Stimulated activated CD4-positive, alpha-beta T cell treated with anti-CD3 and anti-CD28 coated beads, Interleukin-12 subunit alpha, Interleukin-12 subunit beta, amount 100 ng/mL, for 4 hours (primary cell): ENCODE results near the gene HIPK2.

Experiments used
- DNase-seq: peaks from one replicate; pipeline ENCODE4 v3.0.0-alpha.2; 2020

HIPK2 gene

DNA sequence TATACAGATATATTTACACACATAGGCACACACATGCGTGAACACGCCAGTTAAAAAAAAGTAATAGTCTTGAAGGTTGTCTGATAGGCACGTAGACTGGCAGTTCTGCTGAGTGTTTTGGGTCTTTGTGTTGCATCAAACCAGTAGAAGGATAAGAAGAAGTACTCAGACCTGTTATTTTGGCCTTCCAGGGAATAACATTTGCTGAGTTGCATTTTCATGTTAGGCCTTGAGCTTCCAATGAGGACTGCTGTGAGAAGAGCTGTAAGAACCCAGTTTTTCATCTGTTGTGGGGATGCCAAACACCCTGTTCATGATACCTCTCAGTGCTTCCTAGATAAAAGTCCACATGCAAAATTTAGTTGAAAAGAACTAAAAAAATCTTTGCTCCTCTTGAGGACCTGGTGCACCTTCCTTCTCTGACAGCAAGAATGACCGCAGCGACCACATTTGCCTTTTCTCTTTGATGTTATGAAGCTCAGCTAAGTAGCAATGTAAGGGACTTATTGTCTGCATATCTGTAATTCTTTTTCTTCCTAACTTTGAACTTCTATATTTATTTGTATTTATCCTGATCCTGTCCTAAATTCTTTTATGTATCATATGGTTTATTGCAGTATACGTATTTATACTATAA, 27.2 kb downstream of the HIPK2 start:
- DNase-seq, result no peak

DNA sequence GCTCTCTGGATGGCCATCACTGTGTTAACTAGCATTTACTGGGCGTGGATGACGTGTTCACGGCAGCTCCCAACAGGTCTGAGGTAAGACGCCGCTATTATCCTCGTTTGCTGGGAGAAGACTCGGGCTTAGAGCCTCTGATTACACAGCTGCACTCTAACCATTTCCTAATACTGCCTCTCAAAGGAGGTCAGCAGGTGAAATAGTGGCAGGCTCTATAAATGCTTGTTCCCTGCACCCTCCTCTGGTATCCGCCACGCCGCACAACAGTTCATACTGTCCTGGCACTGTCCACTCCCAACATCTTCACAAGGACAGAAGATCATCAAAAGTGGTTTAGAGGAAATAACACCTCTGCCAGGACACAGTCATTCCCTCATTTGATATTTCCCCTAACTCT, 28.3 kb downstream of the HIPK2 start:
- no peak for DNase-seq

DNA sequence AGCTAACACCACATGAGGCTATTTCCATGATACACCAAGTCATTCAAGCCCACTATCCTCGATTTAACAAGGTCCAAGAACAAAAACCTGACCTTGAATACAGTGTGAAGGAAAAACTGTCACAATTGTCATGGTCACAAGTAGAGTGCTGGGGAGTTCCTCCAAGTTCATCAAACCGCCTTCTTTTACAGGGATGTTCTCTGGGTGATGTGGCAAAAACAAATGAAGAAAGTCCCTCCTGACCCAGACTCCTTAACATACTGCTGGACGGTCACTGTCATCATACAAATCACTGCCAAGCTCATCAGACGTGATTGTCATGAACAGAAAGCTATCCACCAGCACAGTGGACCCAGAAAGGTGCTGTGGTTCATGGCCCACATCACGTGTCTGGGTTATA, 28.9 kb downstream of the HIPK2 start:
- no peak for DNase-seq

DNA sequence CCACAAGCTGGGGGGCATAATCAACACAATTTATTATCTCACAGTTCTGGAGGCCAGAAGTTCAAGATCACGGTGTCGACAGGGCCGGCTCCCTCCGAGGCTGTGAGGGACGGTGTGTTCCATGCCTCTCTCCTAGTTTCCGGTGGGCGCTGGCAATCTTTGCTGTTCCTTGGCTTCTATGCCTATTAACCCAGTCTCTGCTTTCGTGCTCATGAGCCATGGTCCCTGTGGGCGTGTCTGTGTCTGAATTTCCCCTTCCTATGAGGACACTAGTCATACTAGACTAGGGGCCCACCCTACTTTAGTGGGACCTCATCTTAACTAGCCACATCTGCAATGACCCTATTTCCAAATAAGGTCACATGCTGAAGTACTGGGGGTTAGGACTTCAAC, 29.4 kb downstream of the HIPK2 start:
- no peak for DNase-seq

DNA sequence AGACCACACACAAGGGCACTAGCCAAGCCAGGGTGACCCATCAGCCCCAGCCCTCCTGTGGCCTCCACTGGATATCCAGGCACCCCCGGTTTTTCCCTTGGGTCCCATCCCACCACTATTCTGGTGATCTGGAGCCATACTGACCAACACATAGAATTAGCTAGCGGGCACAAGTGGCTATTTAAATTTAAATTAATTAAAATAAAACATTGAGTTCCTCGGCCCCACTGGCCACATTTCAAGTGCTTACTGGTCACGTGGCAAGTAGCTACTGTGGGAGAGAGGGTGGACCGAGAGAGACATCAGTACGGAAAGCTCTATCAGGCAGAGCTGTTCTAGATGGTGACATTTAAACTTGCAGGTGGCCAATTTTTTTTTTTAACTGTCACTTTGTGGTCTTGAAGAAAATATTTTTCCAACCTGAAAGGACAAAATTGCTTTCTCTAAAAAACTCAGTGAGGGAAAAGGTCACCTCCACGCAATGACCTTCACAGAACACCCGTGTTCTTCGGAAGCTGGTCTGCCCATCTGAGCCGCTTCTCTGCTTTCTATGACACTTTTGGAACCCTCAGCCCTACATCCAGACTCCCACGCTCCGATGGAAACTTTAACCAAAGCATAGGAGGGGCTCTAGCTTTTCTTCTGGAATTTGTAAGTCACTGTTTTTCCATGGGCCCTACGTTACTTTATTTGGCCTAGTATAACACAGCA, 30.0 kb downstream of the HIPK2 start:
- DNase-seq, result no peak

DNA sequence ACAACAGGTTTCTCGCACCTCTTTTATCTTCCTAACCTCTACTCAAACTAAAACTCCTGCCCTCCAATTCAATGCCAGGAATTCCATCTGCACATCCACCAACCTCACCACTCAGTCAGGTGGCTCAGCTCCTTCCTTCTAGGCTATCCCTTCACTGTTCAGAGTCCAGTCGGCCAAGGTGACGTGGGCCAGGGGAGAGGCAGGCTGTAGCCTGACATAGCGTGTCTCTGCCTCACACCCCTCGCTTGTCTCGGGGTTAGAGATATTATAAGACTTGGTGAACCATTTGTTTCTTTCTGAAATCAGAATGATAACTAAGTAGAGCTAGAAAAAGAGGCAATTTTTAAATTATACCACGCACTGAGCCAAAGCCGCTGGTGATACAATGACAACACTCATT, 31.1 kb downstream of the HIPK2 start:
- DNase-seq, result no peak

DNA sequence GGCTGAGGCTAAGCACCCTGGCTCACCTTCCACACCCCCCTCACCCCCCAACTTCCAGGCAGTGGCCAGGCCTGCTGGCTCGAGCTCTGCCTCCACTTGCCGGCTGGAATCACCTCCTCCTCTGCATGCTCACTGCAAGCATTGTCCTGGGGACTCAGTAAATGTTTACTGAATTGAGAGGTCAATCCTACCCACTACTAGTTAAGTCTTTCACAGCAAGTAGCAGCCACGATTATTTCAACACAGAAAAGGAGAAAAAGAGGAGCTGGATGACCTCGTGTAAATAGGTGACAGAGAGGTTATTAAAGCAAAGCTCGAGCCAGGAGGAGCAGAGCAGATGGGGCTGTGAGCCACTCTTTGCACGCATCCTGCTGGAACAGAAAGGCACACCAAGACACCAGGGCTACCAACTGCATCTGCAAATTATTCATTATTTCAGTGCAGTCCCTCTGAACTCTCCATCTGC, 32.1 kb downstream of the HIPK2 start:
- DNase-seq, result no peak

DNA sequence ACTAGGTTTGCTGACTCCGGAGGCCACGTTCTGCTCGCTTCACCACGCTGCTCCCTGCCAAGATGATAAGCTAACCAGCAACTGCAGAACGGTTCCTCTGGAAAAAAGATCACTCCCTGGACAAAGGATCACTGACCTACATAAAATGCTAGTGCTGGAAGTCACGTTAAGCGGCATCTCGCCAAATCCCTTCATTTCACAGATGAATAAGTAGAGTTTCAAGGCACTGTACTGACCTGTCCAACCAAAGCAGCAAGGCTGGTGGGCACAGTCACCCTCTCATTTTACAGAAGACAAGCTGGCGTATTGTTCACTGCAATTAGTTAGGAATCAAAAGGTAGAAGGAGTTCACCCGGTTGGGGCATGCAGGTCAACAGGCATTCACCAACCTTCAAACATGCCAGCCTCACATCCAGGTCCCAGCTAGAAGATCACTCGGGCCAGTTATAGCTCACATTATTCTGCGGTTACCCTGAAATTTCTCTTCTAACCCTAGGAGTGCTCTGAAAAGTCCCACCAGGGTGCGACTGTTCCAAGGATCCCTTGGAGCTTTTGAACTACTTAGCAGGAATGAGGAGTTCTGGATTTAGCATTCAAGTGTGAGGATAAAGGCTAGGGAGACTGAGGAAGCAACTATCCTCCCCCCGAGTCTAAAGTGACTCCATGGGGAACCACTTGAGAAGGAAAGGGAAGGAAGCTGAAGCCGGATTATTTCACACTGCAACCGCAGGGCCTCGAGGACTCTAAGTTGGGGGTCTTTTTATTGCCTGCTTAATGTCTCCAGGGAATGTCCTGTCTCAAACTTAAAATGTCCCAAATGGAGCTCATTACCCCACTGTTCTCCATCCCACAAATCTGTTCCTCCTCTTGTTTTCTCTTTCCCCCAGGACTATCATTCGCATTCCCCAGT, 32.8 kb downstream of the HIPK2 start:
- no peak for DNase-seq

DNA sequence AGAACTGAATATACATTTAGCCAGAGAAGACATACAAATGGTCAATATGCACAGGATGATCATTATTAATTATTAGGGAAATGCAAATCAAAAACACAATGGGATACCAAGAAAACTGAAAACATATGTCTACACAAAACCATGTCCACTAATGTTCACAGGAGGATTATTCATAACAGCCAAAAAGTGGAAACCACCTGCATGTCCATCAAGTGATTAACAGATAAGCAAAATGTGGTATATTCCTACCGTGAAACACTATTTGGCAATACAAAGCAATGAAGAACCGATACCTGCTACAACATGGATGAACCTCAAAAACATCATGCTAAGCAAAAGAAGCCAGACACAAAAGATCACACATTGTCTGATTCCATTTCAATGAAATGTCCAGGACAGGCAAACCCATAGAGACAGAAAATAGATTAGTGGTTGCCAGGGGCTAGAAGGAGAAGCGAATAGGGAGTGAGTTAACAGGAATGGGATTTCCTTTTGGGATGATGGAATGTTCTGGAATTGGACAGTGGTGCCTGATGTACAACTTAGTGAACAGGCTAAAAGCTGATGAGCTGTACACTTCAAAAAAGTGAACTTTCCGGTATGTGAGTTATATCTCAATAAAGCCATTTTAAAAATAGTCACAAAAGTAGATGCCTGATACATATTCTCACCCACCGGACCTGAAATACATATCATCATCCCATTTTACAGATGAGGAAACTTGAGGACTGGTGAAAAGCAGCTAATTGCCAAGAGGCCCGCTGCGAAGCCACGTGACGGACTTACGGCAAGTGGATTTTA, 33.6 kb downstream of the HIPK2 start:
- DNase-seq, result no peak

DNA sequence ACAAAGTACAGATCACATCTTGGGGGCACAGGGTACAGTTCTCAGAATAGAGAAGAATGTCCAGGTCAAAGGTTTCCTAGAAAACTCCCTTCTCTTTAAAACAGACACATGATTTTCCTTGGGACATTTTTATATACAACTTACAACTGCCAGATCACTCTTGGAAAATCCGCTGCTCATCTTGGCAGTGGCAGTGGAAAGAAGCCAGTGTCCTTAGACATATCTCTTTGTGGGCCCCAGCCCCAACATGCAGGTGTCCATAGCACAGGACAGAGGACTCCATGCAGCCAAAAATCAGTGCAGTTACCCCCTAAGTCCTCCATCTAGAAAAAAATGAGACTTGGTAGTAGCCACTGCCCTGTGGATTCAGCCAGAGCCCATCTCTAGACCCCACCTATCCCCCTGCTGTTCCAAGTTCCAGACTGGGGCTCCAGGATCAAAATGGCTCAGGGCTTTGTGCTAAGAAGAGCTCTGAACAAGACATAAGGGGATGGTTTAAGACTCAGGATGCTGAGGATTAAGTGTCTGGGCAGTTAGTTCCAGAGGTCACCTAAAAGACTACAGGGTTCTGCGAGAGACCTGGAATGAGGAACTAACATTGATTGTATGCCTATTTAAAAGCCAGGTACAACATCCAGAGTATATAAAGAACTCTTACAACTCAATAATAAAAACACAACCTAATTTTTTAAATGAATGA, 34.4 kb downstream of the HIPK2 start:
- no peak for DNase-seq

DNA sequence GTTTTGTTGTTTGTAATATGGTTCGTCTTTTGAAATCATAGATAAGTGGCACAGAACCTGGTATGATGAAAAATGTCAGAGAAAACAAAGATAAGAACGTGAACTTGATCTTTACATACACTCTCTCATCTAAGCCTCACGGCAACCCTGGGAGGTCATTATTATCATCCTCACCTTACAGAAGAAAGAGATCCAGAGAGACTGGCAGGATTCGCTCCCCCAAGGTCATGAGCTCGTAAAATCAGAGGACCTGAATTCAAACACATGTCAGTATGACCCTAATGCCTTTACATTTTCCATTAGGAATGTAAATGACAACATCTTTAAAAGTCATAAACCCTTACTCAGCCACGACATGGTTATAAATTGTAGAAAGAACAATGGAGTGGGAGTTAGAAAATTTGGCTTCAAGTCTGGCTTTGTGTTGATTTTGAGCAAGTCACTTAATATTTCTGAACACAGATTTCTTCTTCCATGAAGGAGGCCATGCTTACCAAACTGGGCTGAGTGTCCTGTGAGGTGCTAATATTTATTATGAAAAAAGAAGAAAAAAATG, 35.9 kb downstream of the HIPK2 start:
- DNase-seq, result no peak

DNA sequence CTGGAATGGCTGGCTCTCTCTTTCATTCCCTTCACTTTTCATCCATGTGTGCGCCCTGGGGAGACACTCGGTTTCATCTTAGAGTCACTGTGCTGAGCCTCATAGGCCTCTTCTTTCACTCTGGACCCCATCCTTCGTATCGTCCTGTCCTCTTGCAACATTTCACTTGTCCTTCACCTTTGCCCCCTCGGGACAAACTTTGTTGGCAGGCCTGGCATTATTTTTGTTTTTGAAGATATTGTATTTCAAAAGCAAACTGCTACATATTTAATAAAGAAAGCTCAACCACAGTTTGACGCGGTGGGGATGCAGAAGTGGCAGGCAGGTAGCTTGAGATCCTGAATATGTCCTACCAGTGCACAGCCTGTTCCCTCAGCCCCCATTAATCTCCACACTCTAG, 36.6 kb downstream of the HIPK2 start:
- DNase-seq, result no peak

DNA sequence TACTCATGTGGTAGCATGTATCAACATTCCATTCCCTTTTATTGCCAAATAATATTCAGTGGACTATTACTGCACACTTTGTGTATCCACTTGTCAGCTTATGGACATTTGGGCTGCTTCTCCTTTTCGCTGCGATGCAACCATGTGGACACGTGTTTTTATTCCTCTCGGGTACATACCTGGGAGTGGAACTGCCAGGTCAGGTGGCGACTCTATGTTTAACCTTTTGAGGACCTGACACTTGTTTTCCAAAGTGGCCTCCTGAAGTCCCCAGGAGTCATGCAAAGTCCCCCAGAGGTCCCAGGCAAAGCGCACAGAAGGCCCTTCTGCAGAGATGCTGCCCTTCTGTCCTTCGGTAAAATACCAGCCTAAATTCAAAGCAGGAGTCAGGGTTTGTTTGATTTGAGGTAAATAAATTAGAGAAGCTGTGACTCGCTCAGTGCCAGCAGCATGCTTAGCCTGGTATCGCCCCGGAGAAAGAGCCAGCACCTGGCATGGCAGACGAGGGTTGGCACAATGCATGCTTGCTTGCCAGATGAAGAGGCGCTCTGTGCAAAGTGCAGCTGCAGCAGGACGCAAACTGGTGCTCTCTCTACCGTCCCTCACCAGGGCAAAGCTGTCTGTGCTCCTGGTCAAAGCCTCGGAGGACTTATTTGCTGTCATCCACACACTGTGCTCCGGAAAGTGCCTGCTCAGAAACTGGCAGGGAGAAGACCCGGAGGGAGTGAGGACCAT, 37.8 kb downstream of the HIPK2 start:
- no peak for DNase-seq

DNA sequence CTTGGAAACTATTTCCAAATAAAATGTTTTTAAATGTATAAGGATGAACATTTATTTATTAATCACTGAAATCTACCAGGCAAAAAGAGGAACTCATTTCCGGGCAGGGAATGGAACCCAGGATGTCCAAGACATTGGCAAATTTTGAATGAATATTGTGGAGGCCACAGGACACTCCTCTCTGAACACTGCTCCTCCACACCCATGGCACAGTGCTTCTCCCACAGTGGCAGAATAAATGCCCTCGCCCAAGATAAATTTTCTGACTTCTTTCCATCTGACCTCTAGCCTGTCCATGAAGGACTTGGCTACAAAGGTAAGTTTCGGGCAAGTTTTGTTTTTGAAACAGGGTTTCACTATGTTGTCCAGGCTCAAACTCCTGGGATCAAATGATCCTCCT, 39.0 kb downstream of the HIPK2 start:
- DNase-seq, result no peak

DNA sequence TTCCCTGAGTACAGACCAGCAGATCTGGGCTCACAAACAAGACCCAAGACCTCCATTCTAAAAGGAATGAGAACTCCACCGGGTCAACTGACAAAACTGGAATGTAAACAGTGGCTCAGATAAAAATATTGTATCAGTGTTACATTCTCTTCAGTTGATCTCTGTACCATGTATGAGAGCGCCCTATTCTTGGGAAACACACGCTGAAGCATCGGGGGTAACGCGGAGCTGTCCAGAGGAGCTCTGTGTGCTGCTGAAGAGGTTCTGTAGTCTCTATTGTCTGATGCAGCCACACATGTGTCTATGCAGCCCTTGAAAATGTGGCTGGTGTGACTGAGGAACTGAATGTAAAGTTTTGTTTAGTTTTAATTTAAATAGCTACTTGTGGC, 39.7 kb downstream of the HIPK2 start:
- DNase-seq, result no peak

DNA sequence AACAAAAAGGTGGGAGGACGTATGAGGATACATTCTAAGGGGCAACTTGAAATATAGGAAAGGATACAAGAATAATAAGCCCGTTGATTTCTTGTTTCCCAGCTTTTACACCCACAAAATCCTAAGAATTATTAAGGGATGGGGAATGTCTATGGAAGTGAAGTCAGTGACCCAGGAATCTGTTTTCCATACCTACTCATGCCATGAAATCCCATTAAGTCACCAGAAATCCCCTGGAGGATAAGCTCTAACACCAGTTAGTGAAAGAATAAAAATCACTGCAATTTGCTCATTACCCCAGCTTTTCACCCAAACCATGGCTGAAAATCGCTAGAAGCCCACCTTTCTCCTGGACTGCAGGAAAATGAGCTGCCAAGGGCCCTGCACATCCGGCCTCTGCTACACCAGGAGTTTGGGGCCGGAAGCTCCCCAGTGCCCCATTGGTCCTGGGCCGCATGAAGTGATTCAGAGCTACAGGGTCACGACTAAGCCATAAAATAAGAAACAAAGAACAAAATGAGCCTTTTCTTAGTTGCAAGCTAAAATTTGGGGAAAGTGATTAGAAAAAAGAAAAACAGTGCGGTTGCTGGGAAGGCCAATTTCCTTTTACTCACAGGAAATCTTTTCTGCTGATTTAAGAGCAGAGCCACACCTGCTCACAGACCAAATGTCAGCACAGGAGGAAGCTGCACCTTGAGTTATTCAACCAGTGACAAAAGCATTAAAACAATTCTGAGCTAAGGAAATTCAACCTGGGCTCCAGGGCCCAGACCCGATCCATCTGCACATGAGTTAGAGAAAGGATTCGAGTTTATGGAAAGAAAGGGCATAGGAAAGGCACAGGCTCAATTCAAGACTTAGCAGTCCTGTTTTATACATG, 40.3 kb downstream of the HIPK2 start:
- DNase-seq, result no peak

DNA sequence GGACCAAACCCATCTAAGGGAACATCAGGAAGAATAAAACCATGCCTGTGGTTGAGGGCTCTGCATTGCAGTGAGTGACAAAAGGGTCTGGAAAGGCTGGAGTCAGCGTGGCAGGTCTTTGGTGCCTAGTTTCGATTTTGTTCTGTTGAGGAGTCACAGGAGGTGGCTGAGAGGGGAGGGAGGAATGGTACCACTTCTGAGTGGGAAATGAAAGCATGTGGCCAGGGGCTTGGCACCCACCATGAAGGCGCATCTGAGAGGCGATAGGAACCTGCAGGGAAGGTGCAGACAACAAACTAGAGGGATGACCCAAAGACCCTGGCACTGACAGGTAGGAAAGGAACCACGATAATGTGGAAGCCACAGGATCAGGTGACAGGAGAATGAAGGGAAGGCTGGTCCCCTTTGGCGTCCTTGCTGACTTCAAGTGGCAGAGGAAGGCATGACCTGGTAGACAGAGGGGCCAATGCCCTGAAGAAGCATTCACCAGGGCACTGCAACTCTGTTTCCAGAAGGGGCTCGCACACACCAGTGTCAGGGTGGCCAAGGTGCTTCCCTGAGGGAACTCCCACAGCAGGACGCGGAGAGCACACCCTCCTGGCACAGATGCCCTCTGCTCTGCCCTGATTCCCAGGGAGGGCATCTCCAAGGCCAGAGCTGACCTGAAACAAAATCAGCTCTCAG, 41.7 kb downstream of the HIPK2 start:
- DNase-seq, result no peak

DNA sequence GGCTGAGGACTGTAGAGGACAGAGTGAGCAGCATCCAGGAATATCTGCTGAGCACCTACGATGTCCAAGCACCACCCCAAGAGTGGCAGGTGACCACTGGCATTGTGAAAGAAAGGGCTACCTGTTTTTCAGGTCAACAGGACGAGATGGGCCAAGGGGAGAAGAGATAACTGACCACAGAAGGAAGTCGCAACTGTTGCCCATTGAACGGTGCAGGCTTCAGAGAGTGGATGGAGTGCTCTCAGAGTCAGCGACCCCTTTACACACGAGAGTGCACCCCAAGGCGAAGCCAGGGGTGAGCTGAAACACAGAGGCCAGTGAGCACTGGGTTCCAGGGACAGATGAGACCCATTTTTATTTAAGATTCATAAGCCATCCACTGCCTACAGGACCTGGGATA, 42.3 kb downstream of the HIPK2 start:
- DNase-seq, result no peak

DNA sequence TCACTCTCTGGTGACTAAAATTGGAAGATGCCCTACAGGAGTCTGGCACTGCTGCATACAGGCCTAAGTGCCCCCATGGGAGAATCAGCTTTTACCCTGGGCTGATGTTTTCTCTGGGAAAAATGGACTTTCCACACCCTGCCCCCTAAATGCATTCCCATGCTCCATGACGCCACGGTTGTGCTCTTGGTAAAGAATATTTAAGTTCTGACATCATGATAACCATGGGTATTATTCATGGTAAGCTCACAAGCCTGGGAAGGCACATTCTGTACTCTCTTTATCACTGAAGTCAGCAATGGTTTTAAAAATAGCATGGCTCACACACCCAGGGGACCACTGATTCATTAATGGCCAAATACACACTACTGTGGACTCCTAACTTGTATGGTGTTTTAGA, 43.4 kb downstream of the HIPK2 start:
- no peak for DNase-seq

DNA sequence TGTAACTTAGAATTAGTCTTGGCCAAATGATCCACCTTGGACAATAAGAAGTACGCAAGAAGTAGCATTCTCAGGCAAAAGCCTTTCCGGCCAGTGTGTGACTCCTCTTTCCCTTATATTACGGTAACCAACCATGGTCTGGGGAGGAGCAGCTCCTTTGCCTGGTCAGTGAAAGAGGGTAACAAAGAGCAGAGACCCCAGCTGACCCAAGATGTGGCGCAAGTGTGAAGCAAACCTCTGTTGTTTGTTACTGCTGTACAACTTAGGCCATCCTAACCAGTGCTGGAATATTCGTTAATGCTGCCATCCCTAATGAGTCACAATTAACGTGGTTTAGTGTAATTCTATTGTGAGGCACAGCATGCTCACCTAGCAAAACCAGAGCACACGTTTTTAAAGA, 44.0 kb downstream of the HIPK2 start:
- no peak for DNase-seq
